Measurements from ENCODE around the gene MTX3.

- TF ChIP-seq, protein P1, sequence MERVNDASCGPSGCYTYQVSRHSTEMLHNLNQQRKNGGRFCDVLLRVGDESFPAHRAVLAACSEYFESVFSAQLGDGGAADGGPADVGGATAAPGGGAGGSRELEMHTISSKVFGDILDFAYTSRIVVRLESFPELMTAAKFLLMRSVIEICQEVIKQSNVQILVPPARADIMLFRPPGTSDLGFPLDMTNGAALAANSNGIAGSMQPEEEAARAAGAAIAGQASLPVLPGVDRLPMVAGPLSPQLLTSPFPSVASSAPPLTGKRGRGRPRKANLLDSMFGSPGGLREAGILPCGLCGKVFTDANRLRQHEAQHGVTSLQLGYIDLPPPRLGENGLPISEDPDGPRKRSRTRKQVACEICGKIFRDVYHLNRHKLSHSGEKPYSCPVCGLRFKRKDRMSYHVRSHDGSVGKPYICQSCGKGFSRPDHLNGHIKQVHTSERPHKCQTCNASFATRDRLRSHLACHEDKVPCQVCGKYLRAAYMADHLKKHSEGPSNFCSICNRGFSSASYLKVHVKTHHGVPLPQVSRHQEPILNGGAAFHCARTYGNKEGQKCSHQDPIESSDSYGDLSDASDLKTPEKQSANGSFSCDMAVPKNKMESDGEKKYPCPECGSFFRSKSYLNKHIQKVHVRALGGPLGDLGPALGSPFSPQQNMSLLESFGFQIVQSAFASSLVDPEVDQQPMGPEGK (CRISPR knock-in tag; IDR thresholded peaks at IDR 0.05; ENCODE audit: borderline replicate concordance): no peak
- TF ChIP-seq CSDC2 (CRISPR knock-in tag; IDR thresholded peaks at IDR 0.05) (no peak), ZC3H10 (CRISPR knock-in tag; IDR thresholded peaks at IDR 0.05) (no peak), ZFP3 (CRISPR knock-in tag; IDR thresholded peaks at IDR 0.05) (no peak), ARNTL (CRISPR knock-in tag; IDR thresholded peaks at IDR 0.05; ENCODE audit: borderline replicate concordance, low read depth) (no peak), ISL1 (CRISPR knock-in tag; IDR thresholded peaks at IDR 0.05) (no peak), SNAI2 (CRISPR knock-in tag; IDR thresholded peaks at IDR 0.05) (no peak)
Measured at GRCh38 chr5:80008995-80009765, 18.1 kb upstream of the MTX3 start.

Data from SK-N-SH treated with all-trans-retinoic acid at 6 μM for 48 hours (cell line).